Activated T-cell treated with anti-CD3 and anti-CD28 coated beads, Interleukin-2, amount 50 U/mL, for 72 hours (primary cell): ENCODE data around the gene SELENOW. TPM values are rescaled to one million over a fixed set of nuclear protein-coding genes. Genes with fewer than 3 reads are reported as not detected.

Source experiments
- ATAC-seq, 2 donors: fragments of 150-1000 bp; cut with Tn5 transposase; replicated peaks in 1 of 2; 2 replicates each; pipeline ENCODE4 v1.10.0; 2021; ENCODE audit warnings: moderate library complexity in 2 of 2, mild to moderate bottlenecking in 1 of 2
- DNase-seq, 2 donors: peaks; one replicate each; pipeline ENCODE4 v3.0.0; 2021 to 2022; ENCODE audit warnings: mixed read lengths in 1 of 2
- H3K27ac Mint-ChIP-seq: one replicate; pipeline ENCODE4 v1.8.0; 2022; ENCODE audit warnings: mild to moderate bottlenecking, moderate library complexity, mixed read lengths
- H3K27me3 Mint-ChIP-seq: one replicate; pipeline ENCODE4 v1.8.0; 2022; ENCODE audit warnings: low read depth, mixed read lengths
- H3K36me3 Mint-ChIP-seq, 2 donors: one replicate each; pipeline ENCODE4 v1.8.0; 2022; ENCODE audit warnings: mixed read lengths in 2 of 2, mild to moderate bottlenecking in 1 of 2; ENCODE audit not compliant: insufficient read depth in 2 of 2
- H3K4me1 Mint-ChIP-seq: one replicate; pipeline ENCODE4 v1.8.0; 2022; ENCODE audit warnings: low read depth, mixed read lengths
- H3K4me3 Mint-ChIP-seq, 2 donors: one replicate each; pipeline ENCODE4 v1.8.0; 2022; ENCODE audit warnings: mild to moderate bottlenecking in 2 of 2, mixed read lengths in 2 of 2, moderate library complexity in 2 of 2
- H3K9me3 Mint-ChIP-seq, 2 donors: one replicate each; pipeline ENCODE4 v1.8.0; 2022; ENCODE audit warnings: mixed read lengths in 2 of 2
- total RNA-seq, 2 donors: library from RNA; stranded (reverse); gene quantifications; one replicate each; pipeline ENCODE4 v1.2.3, GENCODE V29; 2022

The SELENOW gene
- total RNA-seq, 2 donors from 2014 or later: 73.4 to 79.5 TPM

GRCh38 chr19:47750752-47751151 lies 27.8 kb upstream of the SELENOW start:
- ATAC-seq (no peak), DNase-seq (no peak)
- H3K4me3 Mint-ChIP-seq: no peak overlapping the region
- H3K27me3 Mint-ChIP-seq: no peaks in the 10 kb centered on the region
- no peaks in the 10 kb centered on the region for H3K9me3 Mint-ChIP-seq
- peaks cover 34% of the 10 kb centered on the region for H3K4me1 Mint-ChIP-seq
- H3K27ac Mint-ChIP-seq: no peak overlapping the region
- H3K36me3 Mint-ChIP-seq: peaks cover 6 to 33% of the 10 kb centered on the region in 2 donors

- Mint-ChIP-seq H3K27me3 (no peaks in the 10 kb centered on the region), H3K4me1 (peaks cover 22% of the 10 kb centered on the region), H3K9me3 (no peaks in the 10 kb centered on the region), H3K27ac (no peak overlapping the region), H3K36me3 (peaks cover 6 to 37% of the 10 kb centered on the region in 2 donors), H3K4me3 (no peak overlapping the region)
- DNase-seq (no peak), ATAC-seq (no peak)
These were observed 25.9 kb upstream of the SELENOW start for GRCh38 chr19:47752440-47753211.

- H3K4me1 Mint-ChIP-seq: peaks cover 6% of the 10 kb centered on the region
- ATAC-seq (peak in 1 of 2 donors; percentile 3), DNase-seq (no peak)
- peaks cover 3 to 38% of the 10 kb centered on the region in 2 donors for H3K36me3 Mint-ChIP-seq
- H3K27me3 Mint-ChIP-seq: no peaks in the 10 kb centered on the region
- H3K4me3 Mint-ChIP-seq: no peak overlapping the region
- H3K9me3 Mint-ChIP-seq: no peaks in the 10 kb centered on the region
- no peak overlapping the region for H3K27ac Mint-ChIP-seq
These were observed 24.1 kb upstream of the SELENOW start for GRCh38 chr19:47754206-47755064.

- ATAC-seq: peak in 1 of 2 donors; percentile 10
- no peaks in the 10 kb centered on the region for H3K9me3 Mint-ChIP-seq
- H3K36me3 Mint-ChIP-seq: peaks cover 3 to 36% of the 10 kb centered on the region in 2 donors
These were observed 23.3 kb upstream of the SELENOW start for GRCh38 chr19:47755065-47755761.

DNA sequence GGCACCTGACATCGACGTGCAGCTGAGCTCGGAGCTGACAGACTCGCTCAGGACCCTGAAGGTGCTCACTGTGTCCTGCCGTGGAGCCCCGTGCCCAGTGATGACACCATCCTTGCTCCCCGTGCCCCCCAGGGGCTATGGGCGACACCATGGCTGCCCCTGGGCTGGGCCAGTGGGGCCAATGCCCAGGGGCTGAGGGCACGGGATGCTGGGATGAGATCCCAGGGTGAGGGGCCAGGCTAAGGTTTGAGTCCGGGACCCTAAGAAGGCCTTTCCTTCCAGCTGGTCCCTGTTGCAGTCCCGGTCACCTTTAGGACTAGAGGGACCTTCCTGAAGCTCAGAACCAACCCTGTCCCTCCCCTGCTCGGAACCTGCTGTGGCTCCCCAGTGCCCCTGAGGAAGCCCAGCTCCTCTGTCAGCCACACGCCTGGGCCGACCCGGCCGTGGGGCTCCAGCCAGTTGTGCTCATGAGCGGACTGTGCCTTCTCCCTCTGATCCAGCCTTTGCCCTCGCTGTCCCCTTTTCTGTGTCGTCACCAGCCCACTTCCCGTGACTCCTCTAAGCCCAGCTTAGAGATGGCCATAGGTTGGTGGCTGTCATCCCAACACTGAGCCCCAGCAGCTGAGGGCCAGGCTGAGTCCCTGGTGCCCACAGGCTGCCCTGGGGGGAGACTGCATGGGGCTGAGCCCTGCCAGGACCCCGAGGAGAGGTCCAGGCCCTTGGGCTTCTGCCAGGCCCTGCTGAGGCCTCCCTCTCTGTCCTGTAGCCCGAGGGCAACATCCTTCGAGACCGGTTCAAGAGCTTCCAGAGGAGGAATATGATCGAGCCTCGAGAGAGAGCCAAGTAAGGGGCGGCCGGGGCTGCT lies 22.5 kb upstream of the SELENOW start:
- H3K27ac Mint-ChIP-seq: no peak overlapping the region
- H3K36me3 Mint-ChIP-seq: peaks cover 3 to 34% of the 10 kb centered on the region in 2 donors
- no peaks in the 10 kb centered on the region for H3K27me3 Mint-ChIP-seq
- peaks cover 6% of the 10 kb centered on the region for H3K4me1 Mint-ChIP-seq
- DNase-seq (no peak), ATAC-seq (peak in 1 of 2 donors; percentile 7)
- no peaks in the 10 kb centered on the region for H3K9me3 Mint-ChIP-seq
- no peak overlapping the region for H3K4me3 Mint-ChIP-seq

More at GRCh38 chr19:47755065-47755761, 23.3 kb upstream of the SELENOW start:
- Mint-ChIP-seq H3K27me3 (no peaks in the 10 kb centered on the region), H3K27ac (no peak overlapping the region), H3K4me3 (no peak overlapping the region), H3K4me1 (peaks cover 6% of the 10 kb centered on the region)
- DNase-seq: no peak

- H3K9me3 Mint-ChIP-seq: no peaks in the 10 kb centered on the region
- DNase-seq: no peak
- no peak overlapping the region for H3K27ac Mint-ChIP-seq
- no peak for ATAC-seq
- H3K27me3 Mint-ChIP-seq: no peaks in the 10 kb centered on the region
- peaks cover 6% of the 10 kb centered on the region for H3K4me1 Mint-ChIP-seq
- H3K4me3 Mint-ChIP-seq: no peak overlapping the region
- H3K36me3 Mint-ChIP-seq: peaks cover 3 to 34% of the 10 kb centered on the region in 2 donors
These were observed 21.9 kb upstream of the SELENOW start for GRCh38 chr19:47756627-47756929.

GRCh38 chr19:47756953-47757608 lies 21.4 kb upstream of the SELENOW start:
- Mint-ChIP-seq H3K9me3 (no peaks in the 10 kb centered on the region), H3K27ac (no peak overlapping the region), H3K4me3 (no peak overlapping the region), H3K36me3 (peaks cover 3 to 32% of the 10 kb centered on the region in 2 donors), H3K27me3 (no peaks in the 10 kb centered on the region), H3K4me1 (peaks cover 6% of the 10 kb centered on the region)
- DNase-seq: no peak
- ATAC-seq: peak in 1 of 2 donors; percentile 6

DNA sequence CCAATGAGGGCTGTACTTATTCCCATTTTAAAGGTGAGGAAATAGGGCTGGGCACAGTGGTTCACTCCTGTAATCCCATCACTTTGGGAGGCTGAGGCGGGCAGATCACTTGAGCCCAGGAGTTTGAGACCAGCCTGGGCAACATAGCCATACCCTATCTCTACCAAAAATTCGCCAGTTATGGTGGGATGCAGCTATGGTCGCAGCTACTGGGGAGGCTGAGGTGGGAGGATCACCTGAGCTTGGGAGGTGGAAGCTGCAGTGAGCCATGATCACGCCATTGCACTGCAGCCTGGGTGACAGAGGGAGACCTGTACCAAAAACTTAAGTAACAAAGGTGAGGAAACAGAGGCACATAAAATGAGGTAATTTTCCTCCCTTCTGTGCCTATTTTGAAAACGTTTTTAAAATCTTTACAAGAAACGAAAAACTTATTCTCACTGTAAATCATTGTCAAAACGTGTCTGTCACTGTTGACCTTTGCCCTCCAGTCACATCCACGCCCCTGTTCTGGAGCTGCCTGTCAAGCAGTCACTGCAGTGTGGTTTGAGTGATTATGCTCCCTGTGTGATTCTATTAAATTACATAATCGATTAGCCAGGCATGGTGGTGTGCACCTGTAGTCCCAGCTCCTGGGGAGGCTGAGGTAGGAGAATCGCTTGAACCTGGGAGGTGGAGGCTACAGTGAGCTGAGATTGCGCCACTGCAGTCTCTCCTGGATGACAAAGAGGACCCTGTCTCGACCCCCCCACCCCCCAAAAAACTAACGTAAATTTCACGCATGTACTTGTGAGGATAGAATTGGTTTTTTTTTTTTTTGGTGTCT lies 20.7 kb upstream of the SELENOW start:
- Mint-ChIP-seq H3K27ac (no peak overlapping the region), H3K27me3 (no peaks in the 10 kb centered on the region), H3K4me1 (no peaks in the 10 kb centered on the region), H3K36me3 (peaks cover 3 to 27% of the 10 kb centered on the region in 2 donors), H3K9me3 (no peaks in the 10 kb centered on the region), H3K4me3 (no peak overlapping the region)
- no peak for DNase-seq
- ATAC-seq: no peak

GRCh38 chr19:47758443-47758804 lies 20.1 kb upstream of the SELENOW start:
- H3K27ac Mint-ChIP-seq: no peak overlapping the region
- no peak overlapping the region for H3K4me3 Mint-ChIP-seq

DNA sequence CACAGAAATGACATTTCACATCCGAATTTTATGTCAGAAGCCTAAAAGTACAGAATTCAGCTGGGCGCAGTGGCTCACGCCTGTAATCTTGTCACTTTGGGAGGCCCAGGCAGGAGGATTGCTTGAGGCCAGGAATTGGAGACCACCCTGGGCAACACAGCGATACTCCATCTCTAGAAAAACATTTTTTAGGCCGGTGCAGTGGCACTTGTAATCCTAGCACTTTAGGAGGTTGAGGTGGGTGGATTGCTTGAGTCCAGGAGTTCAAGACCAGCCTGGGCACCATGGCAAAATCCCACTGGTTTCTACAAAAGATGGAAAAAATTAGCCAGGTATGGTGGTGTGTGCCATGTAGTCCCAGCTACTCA lies 17.9 kb upstream of the SELENOW start:
- Mint-ChIP-seq H3K4me1 (peaks cover 5% of the 10 kb centered on the region), H3K27me3 (no peaks in the 10 kb centered on the region), H3K9me3 (no peaks in the 10 kb centered on the region), H3K27ac (no peak overlapping the region), H3K36me3 (peaks cover 3 to 16% of the 10 kb centered on the region in 2 donors), H3K4me3 (no peak overlapping the region)
- no peak for DNase-seq
- ATAC-seq: no peak

More at GRCh38 chr19:47758443-47758804, 20.1 kb upstream of the SELENOW start:
- ATAC-seq (no peak), DNase-seq (no peak)
- Mint-ChIP-seq H3K36me3 (peaks cover 3 to 22% of the 10 kb centered on the region in 2 donors), H3K9me3 (no peaks in the 10 kb centered on the region), H3K27me3 (no peaks in the 10 kb centered on the region), H3K4me1 (no peaks in the 10 kb centered on the region)

DNA sequence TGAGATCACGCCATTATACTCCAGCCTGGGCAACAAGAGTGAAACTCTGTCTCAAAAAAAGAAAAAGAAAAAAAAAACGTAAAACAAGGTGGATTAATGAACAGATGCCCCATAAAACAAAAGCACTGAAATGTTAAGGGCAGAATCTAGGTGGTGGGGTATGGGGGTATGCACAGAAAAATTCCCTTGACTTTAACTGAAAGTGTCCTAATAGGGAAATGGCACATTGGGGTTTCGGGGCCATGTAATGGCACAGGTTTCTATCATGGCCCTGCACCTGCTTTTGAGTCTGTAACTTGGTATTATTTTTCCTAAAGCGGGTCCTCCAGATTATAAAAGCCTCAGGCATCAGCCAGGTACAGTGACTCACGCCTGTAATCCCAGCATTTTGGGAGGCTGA lies 16.9 kb upstream of the SELENOW start:
- H3K36me3 Mint-ChIP-seq: peaks cover 3 to 16% of the 10 kb centered on the region in 2 donors
- DNase-seq: no peak
- H3K4me1 Mint-ChIP-seq: peaks cover 5% of the 10 kb centered on the region
- H3K9me3 Mint-ChIP-seq: no peaks in the 10 kb centered on the region
- H3K27ac Mint-ChIP-seq: no peak overlapping the region
- no peak overlapping the region for H3K4me3 Mint-ChIP-seq
- no peak for ATAC-seq
- H3K27me3 Mint-ChIP-seq: no peaks in the 10 kb centered on the region
